Measurements from ENCODE around the gene FBXO11.

- TF ChIP-seq, protein P1, sequence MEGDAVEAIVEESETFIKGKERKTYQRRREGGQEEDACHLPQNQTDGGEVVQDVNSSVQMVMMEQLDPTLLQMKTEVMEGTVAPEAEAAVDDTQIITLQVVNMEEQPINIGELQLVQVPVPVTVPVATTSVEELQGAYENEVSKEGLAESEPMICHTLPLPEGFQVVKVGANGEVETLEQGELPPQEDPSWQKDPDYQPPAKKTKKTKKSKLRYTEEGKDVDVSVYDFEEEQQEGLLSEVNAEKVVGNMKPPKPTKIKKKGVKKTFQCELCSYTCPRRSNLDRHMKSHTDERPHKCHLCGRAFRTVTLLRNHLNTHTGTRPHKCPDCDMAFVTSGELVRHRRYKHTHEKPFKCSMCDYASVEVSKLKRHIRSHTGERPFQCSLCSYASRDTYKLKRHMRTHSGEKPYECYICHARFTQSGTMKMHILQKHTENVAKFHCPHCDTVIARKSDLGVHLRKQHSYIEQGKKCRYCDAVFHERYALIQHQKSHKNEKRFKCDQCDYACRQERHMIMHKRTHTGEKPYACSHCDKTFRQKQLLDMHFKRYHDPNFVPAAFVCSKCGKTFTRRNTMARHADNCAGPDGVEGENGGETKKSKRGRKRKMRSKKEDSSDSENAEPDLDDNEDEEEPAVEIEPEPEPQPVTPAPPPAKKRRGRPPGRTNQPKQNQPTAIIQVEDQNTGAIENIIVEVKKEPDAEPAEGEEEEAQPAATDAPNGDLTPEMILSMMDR (IDR thresholded peaks at IDR 0.05): no peak
- no peak for TF ChIP-seq POLR2AphosphoS5 (IDR thresholded peaks at IDR 0.05; ENCODE audit: insufficient read depth in 1 of 2, low read depth in 1 of 2)
These were observed 12.5 kb downstream of the FBXO11 start for GRCh38 chr2:47893771-47894170.
